GM18526 (cell line): Measurements from ENCODE around the gene MUC4.

Experiments used
- POLR2A ChIP-seq: IDR thresholded peaks from 3 replicates; pipeline ENCODE4 v1.6.1; 2011; ENCODE audit not compliant: insufficient read length; ENCODE audit errors: extremely low read depth

The MUC4 gene

GRCh38 chr3:195845483-195845882 lies 33.8 kb upstream of the MUC4 start:
- TF ChIP-seq POLR2A, result no peak

GRCh38 chr3:195844671-195845218 lies 33.0 kb upstream of the MUC4 start:
- no peak for TF ChIP-seq POLR2A

GRCh38 chr3:195839260-195840010 lies 27.7 kb upstream of the MUC4 start:
- no peak for TF ChIP-seq POLR2A

GRCh38 chr3:195838714-195839113 lies 27.0 kb upstream of the MUC4 start:
- no peak for TF ChIP-seq POLR2A

- no peak for TF ChIP-seq POLR2A
These were observed 24.9 kb upstream of the MUC4 start for GRCh38 chr3:195836476-195837135.

GRCh38 chr3:195835791-195836190 lies 24.1 kb upstream of the MUC4 start:
- no peak for TF ChIP-seq POLR2A

GRCh38 chr3:195834675-195835583 lies 23.2 kb upstream of the MUC4 start:
- no peak for TF ChIP-seq POLR2A

GRCh38 chr3:195829897-195830254 lies 18.1 kb upstream of the MUC4 start:
- TF ChIP-seq POLR2A, result no peak

GRCh38 chr3:195828762-195829161 lies 17.0 kb upstream of the MUC4 start:
- TF ChIP-seq POLR2A, result no peak

- no peak for TF ChIP-seq POLR2A
These were observed 14.4 kb upstream of the MUC4 start for GRCh38 chr3:195825857-195826804.

GRCh38 chr3:195825191-195825588 lies 13.5 kb upstream of the MUC4 start:
- no peak for TF ChIP-seq POLR2A

- TF ChIP-seq POLR2A, result no peak
These were observed 12.3 kb upstream of the MUC4 start for GRCh38 chr3:195823999-195824398.

- no peak for TF ChIP-seq POLR2A
These were observed 11.6 kb upstream of the MUC4 start for GRCh38 chr3:195823280-195823679.

GRCh38 chr3:195822131-195822696 lies 10.5 kb upstream of the MUC4 start:
- TF ChIP-seq POLR2A, result no peak
